Gastrocnemius medialis (tissue), 4 donors: ENCODE data around the gene MEIS1.

Source experiments
- CTCF ChIP-seq, 5 experiments: fragments of 450-650 bp in 3 of 5; fragments of 200-600 bp in 2 of 5; sonication (generic) in 2 of 5; IDR thresholded peaks in 4 of 5; conservative IDR thresholded peaks in 1 of 5; 1 replicate in 4 of 5; 2 replicates in 1 of 5; pipeline ENCODE4 v1.5.1; 2016 to 2019; ENCODE audit warnings: antibody characterized with exemption in 5 of 5, mild to moderate bottlenecking in 3 of 5, moderate library complexity in 3 of 5
- POLR2A ChIP-seq, 2 donors: fragments of 450-650 bp; IDR thresholded peaks; one replicate each; pipeline ENCODE4 v1.6.1; 2017; ENCODE audit warnings: antibody characterized with exemption in 2 of 2, mild to moderate bottlenecking in 2 of 2, moderate library complexity in 2 of 2

- TF ChIP-seq CTCF (IDR thresholded peaks at IDR 0.05 in 4 of 5, conservative IDR thresholded peaks at IDR 0.05 in 1 of 5) (no peak), POLR2A (IDR thresholded peaks at IDR 0.05) (no peak)
Measured at GRCh38 chr2:66544258-66544657, 109.3 kb downstream of the MEIS1 start.
